ENCODE results near the gene CREB5.
"Not testable (repeated sequence)": the region's sequence is repeated elsewhere in the genome, so short reads cannot be mapped to it uniquely, and the experiment has no call there.

Gene CREB5, protein sequence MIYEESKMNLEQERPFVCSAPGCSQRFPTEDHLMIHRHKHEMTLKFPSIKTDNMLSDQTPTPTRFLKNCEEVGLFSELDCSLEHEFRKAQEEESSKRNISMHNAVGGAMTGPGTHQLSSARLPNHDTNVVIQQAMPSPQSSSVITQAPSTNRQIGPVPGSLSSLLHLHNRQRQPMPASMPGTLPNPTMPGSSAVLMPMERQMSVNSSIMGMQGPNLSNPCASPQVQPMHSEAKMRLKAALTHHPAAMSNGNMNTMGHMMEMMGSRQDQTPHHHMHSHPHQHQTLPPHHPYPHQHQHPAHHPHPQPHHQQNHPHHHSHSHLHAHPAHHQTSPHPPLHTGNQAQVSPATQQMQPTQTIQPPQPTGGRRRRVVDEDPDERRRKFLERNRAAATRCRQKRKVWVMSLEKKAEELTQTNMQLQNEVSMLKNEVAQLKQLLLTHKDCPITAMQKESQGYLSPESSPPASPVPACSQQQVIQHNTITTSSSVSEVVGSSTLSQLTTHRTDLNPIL

DNA sequence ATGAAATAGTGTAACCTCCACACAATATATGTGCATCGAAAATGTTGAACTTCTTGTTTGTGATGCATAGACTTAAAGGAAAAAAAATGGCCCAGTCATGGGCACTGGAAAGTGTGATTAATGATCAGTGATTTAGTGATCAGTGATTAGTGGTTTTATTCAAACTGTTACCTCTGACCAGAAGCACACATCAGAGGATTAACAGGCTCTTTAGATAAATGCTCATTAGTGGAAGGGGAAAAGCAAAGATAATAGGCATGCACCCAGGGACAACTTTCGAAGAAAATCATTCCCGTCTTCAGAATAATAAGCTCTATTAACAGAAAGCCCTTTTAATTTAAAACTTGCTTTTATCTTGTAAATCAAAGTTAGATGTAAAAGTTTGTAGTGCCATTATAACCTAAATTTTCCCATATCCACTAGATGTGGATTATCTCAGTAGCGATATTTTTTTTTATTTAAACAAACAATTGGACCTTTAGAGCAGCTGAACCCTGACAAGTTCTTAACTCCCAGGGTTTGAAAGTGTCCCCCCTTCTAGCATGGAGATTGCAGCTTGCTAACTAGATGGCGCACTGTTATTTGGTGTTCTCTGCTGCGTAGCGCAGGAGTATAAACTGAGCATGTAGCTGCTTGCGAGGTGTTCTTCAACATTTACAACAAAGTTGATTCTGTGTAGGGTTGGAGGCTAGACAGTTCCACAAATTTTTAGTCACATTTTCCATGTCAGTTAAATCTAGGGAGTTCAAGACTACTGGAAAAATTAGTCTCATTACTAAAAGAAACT lies at the start of gene CREB5:
Gene CREB5, plus strand, starts transcription at position 643 of the 787 bp plus-strand sequence. CDS start 397 bp downstream, outside the sequence.
- no peak for DNase-seq

- DNase-seq = no peak
These were observed 49.5 kb upstream of the CREB5 start for GRCh38 chr7:28362812-28363211.

- DNase-seq = no peak
These were observed 48.2 kb upstream of the CREB5 start for GRCh38 chr7:28364082-28364481.

DNA sequence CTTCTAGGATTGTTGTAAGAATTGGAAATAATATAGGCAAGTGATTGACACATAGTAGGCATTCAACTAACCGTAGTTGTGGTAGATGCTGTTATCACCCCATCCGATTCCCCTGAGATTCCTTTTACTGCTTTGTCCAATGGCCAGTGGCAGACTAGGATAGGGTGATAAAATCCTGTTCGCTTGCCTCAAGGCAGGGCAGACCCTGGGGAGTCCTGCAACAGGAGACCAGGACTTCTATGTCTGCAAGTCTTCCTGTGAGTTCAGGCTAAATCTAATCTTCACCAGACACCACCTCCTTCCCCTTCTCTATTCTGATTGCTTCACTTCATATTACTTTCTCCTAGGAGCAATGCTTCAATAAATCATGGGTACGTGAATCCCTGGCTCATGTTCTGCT lies 42.8 kb upstream of the CREB5 start:
- no peak for DNase-seq

- DNase-seq = no peak
These were observed 40.5 kb upstream of the CREB5 start for GRCh38 chr7:28371846-28372245.

DNA sequence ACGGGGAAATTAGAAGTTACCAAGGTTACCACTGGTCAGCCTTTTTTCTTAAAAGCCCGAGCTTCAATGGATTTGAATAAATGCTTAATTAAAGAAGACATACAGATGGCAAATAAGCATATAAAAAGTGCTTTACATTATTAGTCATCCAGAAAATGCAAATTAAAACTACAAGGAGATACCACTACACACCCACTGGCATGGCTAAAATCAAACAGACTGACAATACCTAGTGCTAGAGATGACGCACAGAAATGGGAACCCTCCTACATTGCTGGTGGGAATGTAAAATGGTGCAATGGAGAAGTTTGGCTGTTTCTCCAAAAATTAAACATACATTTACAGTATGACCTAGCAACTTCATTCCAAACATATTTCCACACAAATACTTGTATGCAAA lies 38.3 kb upstream of the CREB5 start:
- no peak for DNase-seq

DNA sequence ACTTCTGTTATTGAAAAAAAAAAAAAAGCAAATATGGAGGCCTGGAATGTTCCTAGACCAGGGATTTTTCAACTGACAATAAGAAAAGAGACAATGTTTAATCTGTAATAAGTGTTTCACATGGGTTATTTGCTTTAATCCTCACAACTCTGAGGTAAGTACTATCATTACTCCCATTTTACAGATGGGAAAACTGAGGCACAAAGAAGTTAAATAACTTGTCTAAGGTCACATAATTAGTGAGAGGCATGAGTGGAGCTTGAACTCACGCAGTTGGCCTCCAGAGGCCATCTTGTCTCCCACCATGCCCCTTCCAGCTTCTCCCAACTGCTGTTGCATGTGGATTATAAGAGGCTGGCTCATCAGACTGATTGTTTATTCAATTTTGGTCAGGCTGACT lies 36.6 kb upstream of the CREB5 start:
- DNase-seq = no peak

DNA sequence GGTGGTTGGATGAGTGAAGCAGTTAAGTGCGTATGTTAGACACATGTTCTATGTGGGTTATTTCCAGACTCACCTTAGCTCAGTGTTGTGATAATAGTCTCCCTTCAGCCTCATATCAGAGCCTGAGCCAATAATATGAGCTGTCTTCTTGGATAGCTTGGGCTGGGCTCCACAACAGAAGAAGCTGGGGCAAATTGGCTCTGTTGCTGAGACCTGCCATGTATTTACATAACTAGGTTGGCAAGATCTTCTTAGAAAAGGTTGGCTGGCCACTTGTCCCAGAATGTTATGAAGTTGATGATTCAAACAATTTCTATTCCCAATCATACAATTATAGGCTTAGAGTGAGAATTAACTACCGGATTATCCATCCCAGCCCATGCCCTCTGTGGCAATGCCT lies 35.7 kb upstream of the CREB5 start:
- DNase-seq = no peak

DNA sequence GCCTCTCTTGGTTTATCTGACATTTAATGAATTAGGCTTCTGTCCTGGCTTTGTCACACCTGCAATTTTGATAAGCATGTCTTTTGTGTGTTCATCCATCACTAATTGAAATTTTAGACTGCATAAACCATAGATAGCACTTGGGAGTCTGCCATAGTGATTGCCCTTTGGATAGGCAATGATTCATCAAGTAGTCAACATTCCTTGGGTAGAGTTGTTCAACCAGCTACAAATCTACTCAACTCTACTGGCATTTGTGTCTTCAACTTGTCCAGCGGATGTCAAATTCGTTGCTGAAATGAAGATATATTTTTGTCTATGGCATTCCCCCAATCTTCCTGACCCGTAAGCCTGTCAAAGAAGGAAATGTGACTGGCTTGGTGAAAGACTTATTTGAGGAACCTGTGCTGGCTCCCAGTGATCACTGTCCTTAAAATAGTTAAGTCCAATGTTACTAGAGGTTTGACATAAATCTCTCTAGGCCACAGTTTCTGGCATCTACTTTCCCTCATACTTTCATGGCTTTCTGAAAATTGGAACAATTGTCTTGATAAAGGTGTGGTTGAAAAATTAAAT lies 33.7 kb upstream of the CREB5 start:
- DNase-seq = no peak

- no peak for DNase-seq
These were observed 30.9 kb upstream of the CREB5 start for GRCh38 chr7:28381466-28381865.

- no peak for DNase-seq
These were observed 30.2 kb upstream of the CREB5 start for GRCh38 chr7:28382144-28382543.

- no peak for DNase-seq
These were observed 28.3 kb upstream of the CREB5 start for GRCh38 chr7:28383975-28384374.

DNA sequence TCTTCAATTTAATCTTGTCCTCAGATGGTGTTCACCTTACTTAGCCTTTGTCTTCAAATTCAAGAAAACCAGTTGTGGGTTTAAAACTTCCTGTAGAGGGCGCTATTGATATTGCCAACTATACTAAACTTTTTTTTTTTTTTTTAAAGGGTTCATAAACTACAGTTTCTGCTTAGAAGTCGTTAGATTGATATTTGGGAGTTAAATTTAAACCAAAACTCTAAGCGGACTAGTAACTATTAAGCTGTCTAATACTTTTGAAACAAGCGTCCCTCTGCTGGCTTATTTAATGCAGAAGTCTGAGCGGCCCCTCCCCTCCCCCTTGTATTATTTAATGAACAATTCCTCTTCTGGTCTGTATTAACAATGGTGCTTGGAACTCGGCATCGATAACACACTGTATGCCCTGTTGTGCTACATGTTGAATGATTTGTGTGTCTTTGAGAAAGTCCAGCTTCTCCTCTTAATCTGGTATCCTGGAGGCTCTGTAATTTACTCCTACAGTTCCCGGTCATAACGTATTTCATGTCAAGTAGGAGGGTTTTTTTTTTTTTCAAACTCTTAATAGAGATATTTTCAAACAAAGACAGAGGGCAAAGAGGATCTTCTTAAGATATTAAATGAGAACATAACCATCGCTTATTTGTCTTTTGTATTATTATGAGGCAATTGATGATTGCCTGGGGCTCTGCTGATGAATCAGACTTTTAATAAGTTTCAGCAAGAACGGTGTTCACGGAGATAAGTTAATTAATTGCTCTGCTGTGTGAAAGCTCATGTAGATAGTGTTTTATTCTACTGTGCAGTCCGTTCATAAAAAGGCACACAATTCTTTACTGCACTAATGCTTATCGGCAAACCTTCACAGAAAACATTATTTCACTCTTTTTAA lies 22.6 kb upstream of the CREB5 start:
- DNase-seq = no peak

DNA sequence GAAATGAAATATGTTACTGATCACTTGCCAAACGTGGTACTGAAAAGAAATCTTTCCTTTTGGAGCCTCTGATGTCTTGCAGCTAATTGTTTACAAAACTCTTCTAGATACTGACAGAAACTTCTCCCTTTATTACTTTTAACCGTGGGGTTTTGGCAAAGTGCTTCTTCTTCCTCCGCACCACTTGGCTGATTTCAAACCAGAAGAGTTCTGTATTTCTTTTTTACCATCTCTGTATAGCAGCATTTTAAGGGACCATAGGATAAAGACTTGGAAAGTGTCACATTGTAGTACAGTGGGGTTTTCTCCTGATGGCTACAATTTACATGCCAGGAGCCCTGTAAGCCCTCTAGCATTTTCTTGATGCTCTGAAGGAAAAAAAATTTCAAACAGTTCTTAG lies 21.9 kb upstream of the CREB5 start:
- no peak for DNase-seq

DNA sequence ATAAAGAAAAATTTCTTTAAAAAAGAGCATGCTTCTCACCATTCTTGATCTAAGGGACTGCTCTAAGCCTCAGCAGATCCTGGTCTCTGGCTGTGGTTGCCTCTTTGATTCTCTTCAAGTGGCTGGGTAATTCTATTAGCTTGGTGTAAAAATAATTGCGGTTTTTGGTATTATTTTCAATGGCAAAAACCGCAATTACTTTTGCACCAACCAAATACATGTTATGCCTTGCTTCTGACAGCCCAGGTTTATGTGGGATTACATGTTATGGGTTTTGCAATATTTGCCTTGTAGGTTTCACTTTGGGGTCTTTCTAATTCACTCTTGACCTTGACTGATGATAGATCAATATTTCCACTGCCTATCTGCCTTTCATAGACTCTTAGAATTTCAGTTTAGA lies 20.0 kb upstream of the CREB5 start:
- no peak for DNase-seq

DNA sequence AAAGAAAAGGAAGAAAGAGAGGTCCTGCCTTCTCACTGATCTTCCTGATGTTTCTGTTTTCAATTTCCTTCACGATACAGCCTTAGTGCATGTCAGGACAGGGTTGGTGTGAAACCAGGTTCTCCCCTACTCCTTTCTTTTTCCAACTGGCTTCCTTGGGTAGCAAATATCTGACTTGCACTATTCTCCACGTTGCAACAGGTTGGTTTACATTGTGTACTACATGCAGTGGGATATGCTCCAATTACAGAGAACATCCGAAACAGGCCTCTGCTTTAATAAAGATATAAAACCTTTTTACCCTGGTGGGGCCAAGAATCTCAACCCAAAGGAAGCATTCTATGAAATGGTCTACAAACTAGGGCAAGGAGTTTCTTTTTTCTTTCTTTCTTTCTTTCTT lies 16.9 kb upstream of the CREB5 start:
- no peak for DNase-seq

GRCh38 chr7:28395831-28396230 lies 16.5 kb upstream of the CREB5 start:
- no peak for DNase-seq

DNA sequence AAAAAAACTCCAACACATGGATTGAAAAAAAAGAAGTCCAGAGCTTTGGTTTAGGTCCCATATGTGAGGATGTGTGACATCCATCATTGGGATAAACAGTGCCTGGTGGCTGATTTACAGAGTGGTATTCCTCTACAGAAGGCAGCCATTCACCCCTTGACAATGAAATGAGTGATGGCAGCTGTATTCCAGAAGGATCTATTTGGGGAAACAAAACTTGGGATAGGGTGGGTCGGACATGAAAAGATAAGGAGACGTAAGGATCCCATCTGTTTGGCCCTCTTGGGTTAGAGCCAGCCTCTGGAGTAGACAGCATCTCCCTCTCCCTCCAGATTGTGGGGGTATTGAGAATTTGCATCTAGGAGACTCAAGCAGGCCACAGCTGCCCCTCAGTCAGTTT lies 15.2 kb upstream of the CREB5 start:
- DNase-seq = no peak

DNA sequence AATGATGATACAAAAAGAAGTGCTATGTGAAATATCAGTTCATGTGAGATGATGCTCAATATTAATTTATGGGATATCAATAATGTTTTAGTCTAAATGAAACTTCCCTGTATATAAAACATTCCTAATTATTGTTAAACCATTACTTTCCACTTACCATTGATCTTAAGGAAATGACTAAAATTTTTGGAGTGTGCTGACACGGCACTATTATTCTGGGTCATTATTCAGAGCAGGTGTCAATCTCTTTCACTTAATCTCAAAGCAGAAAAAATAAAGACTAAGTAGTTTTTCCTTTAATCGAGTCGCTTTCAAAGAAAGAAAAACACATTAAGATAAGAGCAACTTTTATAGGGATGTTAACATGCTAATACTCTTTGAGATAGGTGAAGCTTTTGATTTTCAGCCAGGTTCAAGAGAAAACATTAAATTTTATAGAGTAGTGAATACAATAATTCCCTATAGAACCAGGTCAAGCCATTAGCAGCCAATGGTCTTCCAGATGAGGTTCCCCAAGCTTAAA lies 11.4 kb upstream of the CREB5 start:
- DNase-seq = no peak

- DNase-seq = not testable (repeated sequence)
These were observed 10.8 kb upstream of the CREB5 start for GRCh38 chr7:28401567-28401966.

- no peak for DNase-seq
These were observed 6.7 kb upstream of the CREB5 start for GRCh38 chr7:28405662-28406061.

DNA sequence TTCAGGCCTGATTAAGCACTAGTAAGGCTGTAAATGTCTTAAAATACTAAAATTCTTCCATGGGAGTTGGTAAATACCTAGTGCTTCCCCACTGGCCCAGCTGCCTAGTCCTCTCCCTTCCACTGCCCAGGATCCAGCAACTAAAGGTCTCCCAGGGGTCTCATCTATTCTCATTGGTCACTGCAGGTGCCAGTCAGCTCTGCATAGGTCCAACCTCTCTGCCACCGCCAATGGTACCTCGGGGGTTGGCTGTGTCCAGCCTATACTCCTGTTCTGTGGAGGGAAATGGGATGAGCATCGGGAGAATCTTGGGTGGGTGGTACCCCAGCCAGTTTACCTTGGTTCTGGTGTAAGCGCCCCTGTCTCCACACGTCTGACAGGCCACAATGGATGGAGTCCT lies 6.1 kb upstream of the CREB5 start:
- DNase-seq = no peak

All from CD4-positive, alpha-beta T cell treated with Interleukin-17A for 4 hours (primary cell).